ENCODE data around the gene PHIP.

- TF ChIP-seq POLR2AphosphoS5 (IDR thresholded peaks at IDR 0.05; ENCODE audit: insufficient read depth, low read depth, low read length) = no peak
- no peak for TF ChIP-seq POLR2A (IDR thresholded peaks at IDR 0.05; ENCODE audit: low read depth, low read length)
- TF ChIP-seq CTCF (IDR thresholded peaks at IDR 0.05; ENCODE audit: extremely low read depth in 1 of 2, insufficient read depth in 1 of 2, low read depth in 1 of 2, low read length in 2 of 2) = no peak
Measured at GRCh38 chr6:78947962-78948361, 130.1 kb downstream of the PHIP start.

All from endothelial cell of umbilical vein (primary cell).